ENCODE results near the gene FBN1. TPM values are rescaled to one million over a fixed set of nuclear protein-coding genes. Genes with fewer than 3 reads are reported as not detected.

The FBN1 gene
- total and polyA plus RNA-seq, 2 of the 13 experiments (the other 11 are each of a cell fraction or from before 2014, with no cell fraction given), result 1.5 to 3.0 TPM

DNA sequence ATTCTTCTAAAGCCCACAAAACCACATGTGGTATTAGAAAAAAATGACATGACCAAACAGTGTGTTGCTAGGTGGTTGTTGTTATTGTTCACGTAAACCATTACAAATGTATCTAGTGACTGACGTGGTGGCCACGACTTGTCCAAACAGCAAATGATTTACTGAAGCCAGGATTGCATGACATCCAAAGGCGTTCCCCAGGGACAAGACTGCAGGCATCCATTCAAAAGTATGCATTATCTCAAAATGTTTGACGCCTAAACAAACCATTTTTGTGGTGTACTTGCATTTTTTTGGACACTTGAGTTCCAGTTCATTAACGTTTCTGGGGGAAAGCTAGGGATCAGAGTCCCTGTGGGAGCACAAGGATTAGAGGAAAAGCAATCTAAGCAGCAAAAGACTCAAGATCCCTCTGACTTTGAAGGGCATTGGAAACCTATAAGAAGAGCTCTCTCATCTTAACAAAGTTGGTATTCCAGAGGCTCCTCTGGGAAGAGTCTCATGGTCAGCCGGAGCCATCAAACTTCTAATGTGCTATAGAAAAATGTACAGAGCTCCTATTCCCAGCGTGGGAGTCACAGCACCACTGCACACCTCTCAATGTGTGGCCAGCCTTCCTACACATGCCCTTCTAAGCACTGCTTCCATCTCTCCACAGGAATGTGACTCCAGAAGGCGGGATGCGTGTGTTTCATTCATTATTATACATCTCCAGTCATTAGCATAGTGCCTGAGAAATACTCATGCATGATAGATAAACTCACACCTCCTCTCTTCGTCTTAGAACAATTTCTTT lies 62.9 kb downstream of the FBN1 start (continued):
- no peak for TF ChIP-seq ZNF224 (CRISPR knock-in tag; IDR thresholded peaks at IDR 0.05)

DNA sequence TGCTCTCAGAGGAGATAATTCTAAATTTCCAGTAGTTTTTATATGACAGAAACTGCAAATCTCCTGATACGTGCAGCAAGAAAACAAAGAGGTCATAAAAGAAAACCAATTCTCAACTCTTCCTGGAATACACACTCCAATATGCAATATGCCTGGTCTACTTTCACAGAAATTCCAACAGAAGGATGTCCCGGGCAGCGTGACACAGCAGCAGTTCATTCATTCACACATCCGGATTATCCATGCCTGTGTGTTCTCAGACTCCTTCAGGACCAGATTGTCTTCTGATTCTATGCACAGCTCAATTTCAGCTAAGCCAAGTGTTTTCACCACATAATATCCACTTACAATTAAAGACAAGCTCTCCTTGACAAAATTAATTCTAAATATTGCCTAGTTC lies 64.3 kb downstream of the FBN1 start:
- no peaks in the 10 kb centered on the region for H3K4me1 ChIP-seq (ENCODE audit: insufficient read depth, low read length)
- ChIA-PET POLR2A (no interaction called here), CTCF (ENCODE audit: low intra/inter-chr PET ratio, low total read pairs) (no interaction called here)
- intact Hi-C loops (cut with micrococcal nuclease; ENCODE audit: unreplicated experiment), result no loop called here
- BruUV-seq (replicated peaks), result no TSS peak
- 74% methylated on average over 4 of the region's 4 CpGs for WGBS (ENCODE audit: low lambda C conversion rate)
- H3K27me3 ChIP-seq (ENCODE audit: control insufficient read depth in 1 of 2, insufficient read depth in 2 of 2, low read length in 2 of 2), result no peaks in the 10 kb centered on the region
- DNase-seq (ENCODE audit: low spot score) (no peak), FAIRE-seq (no peak), ATAC-seq (no peak)
- no peaks in the 10 kb centered on the region for H4K20me1 ChIP-seq (ENCODE audit: insufficient read depth, low read length)
- H3K9me3 ChIP-seq (ENCODE audit: low read length), result no peaks in the 10 kb centered on the region
- no peak overlapping the region for H3K27ac ChIP-seq (ENCODE audit: extremely low read length, insufficient read depth, low read length)
- in situ Hi-C loops (cut with HindIII; ENCODE audit: extremely low pct_ligation_motif_present, low pct_unique_long_range_greater_than_20kb), result no loop called here
- no peak overlapping the region for H2AFZ ChIP-seq (ENCODE audit: low read length)
- TF ChIP-seq, protein P1, sequence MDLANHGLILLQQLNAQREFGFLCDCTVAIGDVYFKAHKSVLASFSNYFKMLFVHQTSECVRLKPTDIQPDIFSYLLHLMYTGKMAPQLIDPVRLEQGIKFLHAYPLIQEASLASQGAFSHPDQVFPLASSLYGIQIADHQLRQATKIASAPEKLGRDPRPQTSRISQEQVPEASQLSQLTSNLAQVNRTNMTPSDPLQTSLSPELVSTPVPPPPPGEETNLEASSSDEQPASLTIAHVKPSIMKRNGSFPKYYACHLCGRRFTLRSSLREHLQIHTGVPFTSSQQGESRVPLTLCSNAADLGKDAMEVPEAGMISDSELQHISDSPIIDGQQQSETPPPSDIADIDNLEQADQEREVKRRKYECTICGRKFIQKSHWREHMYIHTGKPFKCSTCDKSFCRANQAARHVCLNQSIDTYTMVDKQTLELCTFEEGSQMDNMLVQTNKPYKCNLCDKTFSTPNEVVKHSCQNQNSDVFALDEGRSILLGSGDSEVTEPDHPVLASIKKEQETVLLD (CRISPR knock-in tag; IDR thresholded peaks at IDR 0.05; ENCODE audit: low read depth), result no peak
- no peak for TF ChIP-seq TOPORS (CRISPR knock-in tag; IDR thresholded peaks at IDR 0.05)
- TF ChIP-seq ZNF17 (CRISPR knock-in tag; IDR thresholded peaks at IDR 0.05), result no peak
- TF ChIP-seq ZFP90 (CRISPR knock-in tag; IDR thresholded peaks at IDR 0.05; ENCODE audit: borderline replicate concordance), result no peak
- TF ChIP-seq, protein P2, sequence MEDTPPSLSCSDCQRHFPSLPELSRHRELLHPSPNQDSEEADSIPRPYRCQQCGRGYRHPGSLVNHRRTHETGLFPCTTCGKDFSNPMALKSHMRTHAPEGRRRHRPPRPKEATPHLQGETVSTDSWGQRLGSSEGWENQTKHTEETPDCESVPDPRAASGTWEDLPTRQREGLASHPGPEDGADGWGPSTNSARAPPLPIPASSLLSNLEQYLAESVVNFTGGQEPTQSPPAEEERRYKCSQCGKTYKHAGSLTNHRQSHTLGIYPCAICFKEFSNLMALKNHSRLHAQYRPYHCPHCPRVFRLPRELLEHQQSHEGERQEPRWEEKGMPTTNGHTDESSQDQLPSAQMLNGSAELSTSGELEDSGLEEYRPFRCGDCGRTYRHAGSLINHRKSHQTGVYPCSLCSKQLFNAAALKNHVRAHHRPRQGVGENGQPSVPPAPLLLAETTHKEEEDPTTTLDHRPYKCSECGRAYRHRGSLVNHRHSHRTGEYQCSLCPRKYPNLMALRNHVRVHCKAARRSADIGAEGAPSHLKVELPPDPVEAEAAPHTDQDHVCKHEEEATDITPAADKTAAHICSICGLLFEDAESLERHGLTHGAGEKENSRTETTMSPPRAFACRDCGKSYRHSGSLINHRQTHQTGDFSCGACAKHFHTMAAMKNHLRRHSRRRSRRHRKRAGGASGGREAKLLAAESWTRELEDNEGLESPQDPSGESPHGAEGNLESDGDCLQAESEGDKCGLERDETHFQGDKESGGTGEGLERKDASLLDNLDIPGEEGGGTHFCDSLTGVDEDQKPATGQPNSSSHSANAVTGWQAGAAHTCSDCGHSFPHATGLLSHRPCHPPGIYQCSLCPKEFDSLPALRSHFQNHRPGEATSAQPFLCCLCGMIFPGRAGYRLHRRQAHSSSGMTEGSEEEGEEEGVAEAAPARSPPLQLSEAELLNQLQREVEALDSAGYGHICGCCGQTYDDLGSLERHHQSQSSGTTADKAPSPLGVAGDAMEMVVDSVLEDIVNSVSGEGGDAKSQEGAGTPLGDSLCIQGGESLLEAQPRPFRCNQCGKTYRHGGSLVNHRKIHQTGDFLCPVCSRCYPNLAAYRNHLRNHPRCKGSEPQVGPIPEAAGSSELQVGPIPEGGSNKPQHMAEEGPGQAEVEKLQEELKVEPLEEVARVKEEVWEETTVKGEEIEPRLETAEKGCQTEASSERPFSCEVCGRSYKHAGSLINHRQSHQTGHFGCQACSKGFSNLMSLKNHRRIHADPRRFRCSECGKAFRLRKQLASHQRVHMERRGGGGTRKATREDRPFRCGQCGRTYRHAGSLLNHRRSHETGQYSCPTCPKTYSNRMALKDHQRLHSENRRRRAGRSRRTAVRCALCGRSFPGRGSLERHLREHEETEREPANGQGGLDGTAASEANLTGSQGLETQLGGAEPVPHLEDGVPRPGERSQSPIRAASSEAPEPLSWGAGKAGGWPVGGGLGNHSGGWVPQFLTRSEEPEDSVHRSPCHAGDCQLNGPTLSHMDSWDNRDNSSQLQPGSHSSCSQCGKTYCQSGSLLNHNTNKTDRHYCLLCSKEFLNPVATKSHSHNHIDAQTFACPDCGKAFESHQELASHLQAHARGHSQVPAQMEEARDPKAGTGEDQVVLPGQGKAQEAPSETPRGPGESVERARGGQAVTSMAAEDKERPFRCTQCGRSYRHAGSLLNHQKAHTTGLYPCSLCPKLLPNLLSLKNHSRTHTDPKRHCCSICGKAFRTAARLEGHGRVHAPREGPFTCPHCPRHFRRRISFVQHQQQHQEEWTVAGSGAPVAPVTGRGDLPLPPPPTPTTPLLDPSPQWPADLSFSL (CRISPR knock-in tag; IDR thresholded peaks at IDR 0.05), result no peak
- no peak for TF ChIP-seq ZNF615 (CRISPR knock-in tag; IDR thresholded peaks at IDR 0.05; ENCODE audit: borderline replicate concordance)
- no peak for TF ChIP-seq KLF15 (CRISPR knock-in tag; IDR thresholded peaks at IDR 0.05; ENCODE audit: borderline replicate concordance)
- no peak for TF ChIP-seq YY1 (IDR thresholded peaks at IDR 0.05; ENCODE audit: insufficient read depth, insufficient replicate concordance, low read depth, low read length)
- TF ChIP-seq, protein P3, sequence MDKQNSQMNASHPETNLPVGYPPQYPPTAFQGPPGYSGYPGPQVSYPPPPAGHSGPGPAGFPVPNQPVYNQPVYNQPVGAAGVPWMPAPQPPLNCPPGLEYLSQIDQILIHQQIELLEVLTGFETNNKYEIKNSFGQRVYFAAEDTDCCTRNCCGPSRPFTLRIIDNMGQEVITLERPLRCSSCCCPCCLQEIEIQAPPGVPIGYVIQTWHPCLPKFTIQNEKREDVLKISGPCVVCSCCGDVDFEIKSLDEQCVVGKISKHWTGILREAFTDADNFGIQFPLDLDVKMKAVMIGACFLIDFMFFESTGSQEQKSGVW (CRISPR knock-in tag; IDR thresholded peaks at IDR 0.05; ENCODE audit: borderline replicate concordance), result no peak
- no peaks in the 10 kb centered on the region for H3K36me3 ChIP-seq (replicated peaks in 1 of 2; ENCODE audit: control insufficient read depth in 1 of 2, insufficient read depth in 2 of 2, low read length in 2 of 2)
- H3K4me2 ChIP-seq (ENCODE audit: low read depth, low read length), result no peak overlapping the region
- no peak overlapping the region for H3K4me3 ChIP-seq (replicated peaks in 1 of 3; ENCODE audit: insufficient read depth in 1 of 3, low read depth in 2 of 3, low read length in 3 of 3)
- no peaks in the 10 kb centered on the region for H3K79me2 ChIP-seq (ENCODE audit: insufficient read depth, low read length)
- no peak overlapping the region for H3K9ac ChIP-seq (ENCODE audit: insufficient read depth, low read depth, low read length)
